HepG2 (cell line): Measurements from ENCODE around the gene DNAJB11. TPM values are rescaled to one million over a fixed set of nuclear protein-coding genes. Genes with fewer than 3 reads are reported as not detected.

ENCODE experiments used
- ATAC-seq: fragments of 200-7000 bp; cut with Tn5 transposase; 3 replicates; pipeline ENCODE4 v1.9.1; 2020; ENCODE audit warnings: mild to moderate bottlenecking, moderate library complexity
- BruUV-seq: library from RNA; stranded (reverse); fragments of 400-500 nt; replicated peaks from 2 replicates; lab custom pipeline; 2021; lab: Mats Ljungman, UMichigan
- CTCF ChIA-PET: fragments of 300-600 bp; formaldehyde crosslinking; extraction: SDS; loops from one replicate; lab custom pipeline; 2021; ENCODE audit warnings: low total read pairs, inconsistent platforms, low intra/inter-chr PET ratio; lab: Yijun Ruan, JAX
- POLR2A ChIA-PET: fragments of 350-600 bp; sonication (Branson Sonifier 250); formaldehyde crosslinking; loops from one replicate; lab custom pipeline; 2020; ENCODE audit warnings: antibody characterized with exemption, inconsistent platforms; lab: Yijun Ruan, JAX
- DNase-seq: peaks from one replicate; pipeline ENCODE4 v3.0.0-alpha.2; 2015; ENCODE audit warnings: low spot score
- FAIRE-seq: peaks from 3 replicates; lab custom pipeline; 2011; peaks lifted over from hg19 to GRCh38; lab: Jason Lieb, UNC
- H2AFZ ChIP-seq: one replicate; pipeline ENCODE4 v1.6.1; 2011; ENCODE audit warnings: low read length, inconsistent platforms
- H3K27ac ChIP-seq: fragments of 300-600 bp; 3 replicates; pipeline ENCODE4 v1.8.0; 2011; ENCODE audit warnings: mixed run types, mild to moderate bottlenecking, mixed read lengths, low read length, inconsistent platforms; ENCODE audit not compliant: insufficient read depth; ENCODE audit errors: extremely low read length
- H3K27me3 ChIP-seq, 2 experiments: fragments of 200-600 bp in 1 of 2; 2 replicates in 1 of 2; 3 replicates in 1 of 2; pipeline versions ENCODE4 v1.6.0 to v1.8.0; 2011; ENCODE audit warnings: low read length in 2 of 2, mild to moderate bottlenecking in 2 of 2, moderate library complexity in 2 of 2, inconsistent platforms in 1 of 2; ENCODE audit not compliant: insufficient read depth in 2 of 2, control insufficient read depth in 1 of 2
- H3K36me3 ChIP-seq, 2 experiments: fragments of 200-600 bp in 1 of 2; replicated peaks in 1 of 2; 2 replicates in 1 of 2; 3 replicates in 1 of 2; pipeline versions ENCODE4 v1.5.1 to v1.8.0; 2011; ENCODE audit warnings: low read length in 2 of 2, inconsistent platforms in 1 of 2; ENCODE audit not compliant: insufficient read depth in 2 of 2, control insufficient read depth in 1 of 2
- H3K4me1 ChIP-seq: 2 replicates; pipeline ENCODE4 v1.5.1; 2012; ENCODE audit warnings: low read length, inconsistent platforms; ENCODE audit not compliant: insufficient read depth
- H3K4me2 ChIP-seq: 2 replicates; pipeline ENCODE4 v1.6.0; 2011; ENCODE audit warnings: low read depth, low read length, inconsistent platforms
- H3K4me3 ChIP-seq, 3 experiments: fragments of 200-600 bp in 1 of 3; sonication (generic), shearing (Covaris generic) in 1 of 3; replicated peaks in 1 of 3; 2 replicates each; pipeline ENCODE4 v1.5.1; 2011 to 2016; ENCODE audit warnings: low read length in 3 of 3, inconsistent platforms in 2 of 3, low read depth in 2 of 3, mild to moderate bottlenecking in 2 of 3, control low read depth in 1 of 3, mixed read lengths in 1 of 3; ENCODE audit not compliant: insufficient read depth in 1 of 3
- H3K79me2 ChIP-seq: one replicate; pipeline ENCODE4 v1.6.1; 2011; ENCODE audit warnings: low read length, inconsistent platforms; ENCODE audit not compliant: insufficient read depth
- H3K9ac ChIP-seq: 2 replicates; pipeline ENCODE4 v1.6.0; 2011; ENCODE audit warnings: mild to moderate bottlenecking, low read depth, low read length, inconsistent platforms; ENCODE audit not compliant: insufficient read depth
- H3K9me3 ChIP-seq: 2 replicates; pipeline ENCODE4 v1.5.1; 2012; ENCODE audit warnings: mild to moderate bottlenecking, low read length
- H4K20me1 ChIP-seq: 2 replicates; pipeline ENCODE4 v1.6.0; 2011; ENCODE audit warnings: inconsistent platforms, mild to moderate bottlenecking, low read length, moderate library complexity; ENCODE audit not compliant: insufficient read depth
- FOXA1 ChIP-seq, 2 experiments: fragments of 450-650 bp in 1 of 2; sonication (generic) in 1 of 2; formaldehyde crosslinking in 1 of 2; IDR thresholded peaks; 2 replicates each; pipeline versions ENCODE4 v1.4.0 to v1.6.1; 2016 to 2020; ENCODE audit warnings: missing genetic modification reagents in 1 of 2
- ONECUT2 ChIP-seq: sonication (generic); formaldehyde crosslinking; IDR thresholded peaks from 2 replicates; pipeline ENCODE4 v1.4.0; 2020; ENCODE audit warnings: missing genetic modification reagents
- RXRA ChIP-seq: sonication (generic); formaldehyde crosslinking; IDR thresholded peaks from 2 replicates; pipeline ENCODE4 v1.5.1; 2020; ENCODE audit warnings: missing genetic modification reagents
- SALL1 ChIP-seq: sonication (generic); formaldehyde crosslinking; IDR thresholded peaks from 2 replicates; pipeline ENCODE4 v1.8.0; 2022; ENCODE audit warnings: mild to moderate bottlenecking, missing genetic modification reagents
- ZBTB14 ChIP-seq: sonication (generic); formaldehyde crosslinking; IDR thresholded peaks from 2 replicates; pipeline ENCODE4 v1.4.0; 2020; ENCODE audit warnings: missing genetic modification reagents
- ZBTB21 ChIP-seq: sonication (generic); formaldehyde crosslinking; IDR thresholded peaks from 2 replicates; pipeline ENCODE4 v1.4.0; 2020; ENCODE audit warnings: missing genetic modification reagents
- ZNF232 ChIP-seq: sonication (generic); formaldehyde crosslinking; IDR thresholded peaks from 2 replicates; pipeline ENCODE4 v1.4.0; 2020; ENCODE audit warnings: missing genetic modification reagents, borderline replicate concordance
- ZNF260 ChIP-seq: sonication (generic); formaldehyde crosslinking; IDR thresholded peaks from 2 replicates; pipeline ENCODE4 v1.4.0; 2020; ENCODE audit warnings: missing genetic modification reagents, low read depth, mild to moderate bottlenecking, borderline replicate concordance
- ZNF629 ChIP-seq: sonication (generic); formaldehyde crosslinking; conservative IDR thresholded peaks from 2 replicates; pipeline ENCODE4 v1.5.0; 2020; ENCODE audit warnings: missing genetic modification reagents
- ZNF770 ChIP-seq: sonication (generic); formaldehyde crosslinking; IDR thresholded peaks from 2 replicates; pipeline ENCODE4 v1.5.0; 2020; ENCODE audit warnings: mild to moderate bottlenecking, missing genetic modification reagents
- WGBS: methylation state at CpG from one replicate; pipeline ENCODE4 v1.1.6; 2017; ENCODE audit warnings: low lambda C conversion rate; 5-methylcytosine and 5-hydroxymethylcytosine counted together
- in situ Hi-C: cut with HindIII; loops from 2 replicates; pipeline ENCODE4 v1.10.0; 2017; ENCODE audit warnings: low pct_unique_long_range_greater_than_20kb; ENCODE audit not compliant: extremely low pct_ligation_motif_present
- intact Hi-C: fragments of 100-400 bp; cut with micrococcal nuclease; formaldehyde crosslinking; loops from one replicate; pipeline ENCODE4 v1.10.0; 2022; ENCODE audit not compliant: unreplicated experiment
- polyA plus RNA-seq, 8 experiments: library from polyadenylated mRNA; depleted of rRNA in 3 of 8; stranded (reverse) in 7 of 8; unstranded in 1 of 8; fragments of >200 nt; fragmentation: Illumina TruSeq in 4 of 8; extraction: Trizol in 4 of 8; gene quantifications; 2 replicates each; pipeline versions ENCODE4 v1.2.1 to v1.2.3, GENCODE V29; 2011 to 2016; ENCODE audit warnings: low read depth in 4 of 8, missing spikeins in 1 of 8, mixed read lengths in 1 of 8; ENCODE audit not compliant: insufficient read depth in 1 of 8
- total RNA-seq, 5 experiments: library from RNA; depleted of rRNA; stranded (reverse); fragments of >200 nt; fragmentation: Illumina TruSeq; extraction: Trizol; gene quantifications; 2 replicates each; pipeline ENCODE4 v1.2.3, GENCODE V29; 2016; ENCODE audit warnings: low read depth in 1 of 5
- TF ChIP-seq, protein P1 (sequence below): IDR thresholded peaks from 2 replicates; pipeline ENCODE4 v1.6.1; 2012; ENCODE audit warnings: inconsistent platforms
- TF ChIP-seq, protein P2 (sequence below): IDR thresholded peaks from 2 replicates; pipeline ENCODE4 v1.6.1; 2016

The DNAJB11 gene
- total and polyA plus RNA-seq, 2 of the 13 experiments (the other 11 are each of a cell fraction or from before 2014, with no cell fraction given): 41.0 to 132 TPM

GRCh38 chr3:186587183-186587582 lies 16.7 kb downstream of the DNAJB11 start:
- H3K27me3 ChIP-seq: no peaks in the 10 kb centered on the region
- TF ChIP-seq ZBTB21 (no peak), ZNF232 (no peak), ZNF629 (CRISPR knock-in tag) (peak; percentile 55; the same call in 1 of the 2 replicates), ONECUT2 (CRISPR knock-in tag) (no peak), FOXA1 (IDR thresholded peaks at IDR 0.05) (no peak), FOXA1 (CRISPR knock-in tag; IDR thresholded peaks at IDR 0.05) (no peak)
- TF ChIP-seq, protein P1, sequence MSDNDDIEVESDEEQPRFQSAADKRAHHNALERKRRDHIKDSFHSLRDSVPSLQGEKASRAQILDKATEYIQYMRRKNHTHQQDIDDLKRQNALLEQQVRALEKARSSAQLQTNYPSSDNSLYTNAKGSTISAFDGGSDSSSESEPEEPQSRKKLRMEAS: no peak
- ATAC-seq: no peak
- in situ Hi-C loops: no loop called here
- FAIRE-seq: no peak
- H3K27ac ChIP-seq: no peak overlapping the region
- CTCF ChIA-PET: interaction anchor here (1.6 kb wide), 1 partner anchor 22 kb away, joined by 4 read pairs; no protein-coding TSS in a partner anchor
- no TSS peak for BruUV-seq
- no peak overlapping the region for H3K4me3 ChIP-seq
- POLR2A ChIA-PET: interaction anchor here (1.4 to 24.0 kb wide), 2 partner anchors 24 to 196 kb away, joined by 4 to 854 read pairs; partner anchors contain the start of genes AHSG and EIF4A2
- no peaks in the 10 kb centered on the region for H3K9me3 ChIP-seq
- H3K4me1 ChIP-seq: peaks cover 40% of the 10 kb centered on the region
- H4K20me1 ChIP-seq: no peaks in the 10 kb centered on the region
- H3K36me3 ChIP-seq: peaks cover 10 to 39% of the 10 kb centered on the region in 2 experiments
- DNase-seq: no peak
- H3K79me2 ChIP-seq: no peaks in the 10 kb centered on the region
- intact Hi-C loops: no loop called here
- H3K9ac ChIP-seq: no peak overlapping the region
- H2AFZ ChIP-seq: no peak overlapping the region
- H3K4me2 ChIP-seq: no peak overlapping the region

DNA sequence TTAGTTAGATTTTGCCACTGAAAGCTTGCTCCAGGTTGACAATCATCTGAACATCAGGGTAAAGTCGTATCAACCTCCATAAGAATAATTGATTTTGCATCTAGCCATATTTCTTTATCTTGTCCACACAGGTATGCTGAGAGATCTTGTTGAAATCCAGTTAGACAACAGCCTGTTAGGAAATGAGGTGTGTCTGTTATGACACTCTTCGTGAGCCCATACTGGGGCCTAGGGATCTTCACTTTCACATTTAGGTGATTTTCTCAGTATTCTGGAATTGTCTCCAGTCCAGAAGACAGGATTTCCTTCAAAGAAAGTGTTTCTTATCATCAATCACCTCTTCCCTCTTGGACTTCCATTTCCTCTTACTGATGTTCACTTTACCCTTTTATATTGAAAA lies 18.1 kb downstream of the DNAJB11 start:
- Histone ChIP-seq H4K20me1 (no peaks in the 10 kb centered on the region), H2AFZ (no peak overlapping the region), H3K4me2 (peak overlapping the region; percentile 30; the same call in 1 of the 2 replicates), H3K4me1 (peaks cover 55% of the 10 kb centered on the region), H3K9ac (no peak overlapping the region), H3K27ac (peak overlapping the region; percentile 26), H3K9me3 (no peaks in the 10 kb centered on the region), H3K4me3 (no peak overlapping the region), H3K27me3 (no peaks in the 10 kb centered on the region), H3K79me2 (no peaks in the 10 kb centered on the region), H3K36me3 (peaks cover 7 to 25% of the 10 kb centered on the region in 2 experiments)
- 58% methylated on average over 2 of the region's 2 CpGs for WGBS
- FAIRE-seq (no peak), DNase-seq (no peak), ATAC-seq (no peak)
- ChIA-PET POLR2A (interaction anchor here (0.9 to 24.0 kb wide), 3 partner anchors 18 to 45 kb away, joined by 4 to 854 read pairs (median 17); partner anchors contain the start of genes AHSG and DNAJB11), CTCF (interaction anchor here (1.6 to 2.8 kb wide), 3 partner anchors 21 to 29 kb away, joined by 4 to 20 read pairs (median 15); no protein-coding TSS in a partner anchor)
- no TSS peak for BruUV-seq
- in situ Hi-C loops: no loop called here
- intact Hi-C loops: loop anchor here (2.0 kb wide), 1 partner anchor 26 kb away; no protein-coding TSS in a partner anchor
- TF ChIP-seq, protein P2, sequence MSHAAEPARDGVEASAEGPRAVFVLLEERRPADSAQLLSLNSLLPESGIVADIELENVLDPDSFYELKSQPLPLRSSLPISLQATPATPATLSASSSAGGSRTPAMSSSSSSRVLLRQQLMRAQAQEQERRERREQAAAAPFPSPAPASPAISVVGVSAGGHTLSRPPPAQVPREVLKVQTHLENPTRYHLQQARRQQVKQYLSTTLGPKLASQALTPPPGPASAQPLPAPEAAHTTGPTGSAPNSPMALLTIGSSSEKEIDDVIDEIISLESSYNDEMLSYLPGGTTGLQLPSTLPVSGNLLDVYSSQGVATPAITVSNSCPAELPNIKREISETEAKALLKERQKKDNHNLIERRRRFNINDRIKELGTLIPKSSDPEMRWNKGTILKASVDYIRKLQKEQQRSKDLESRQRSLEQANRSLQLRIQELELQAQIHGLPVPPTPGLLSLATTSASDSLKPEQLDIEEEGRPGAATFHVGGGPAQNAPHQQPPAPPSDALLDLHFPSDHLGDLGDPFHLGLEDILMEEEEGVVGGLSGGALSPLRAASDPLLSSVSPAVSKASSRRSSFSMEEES (CRISPR knock-in tag): 0 out of 2 replicates have a peak, but pooled peaks have one; percentile 12
- TF ChIP-seq RXRA (CRISPR knock-in tag) (no peak), ZNF260 (CRISPR knock-in tag) (no peak), SALL1 (no peak), ZNF770 (CRISPR knock-in tag) (no peak), ZBTB14 (no peak)
